Measurements from ENCODE around the gene CRISPLD2. TPM values are rescaled to one million over a fixed set of nuclear protein-coding genes. Genes with fewer than 3 reads are reported as not detected.

The CRISPLD2 gene
- total RNA-seq, 1 donor = 0.99 TPM

DNA sequence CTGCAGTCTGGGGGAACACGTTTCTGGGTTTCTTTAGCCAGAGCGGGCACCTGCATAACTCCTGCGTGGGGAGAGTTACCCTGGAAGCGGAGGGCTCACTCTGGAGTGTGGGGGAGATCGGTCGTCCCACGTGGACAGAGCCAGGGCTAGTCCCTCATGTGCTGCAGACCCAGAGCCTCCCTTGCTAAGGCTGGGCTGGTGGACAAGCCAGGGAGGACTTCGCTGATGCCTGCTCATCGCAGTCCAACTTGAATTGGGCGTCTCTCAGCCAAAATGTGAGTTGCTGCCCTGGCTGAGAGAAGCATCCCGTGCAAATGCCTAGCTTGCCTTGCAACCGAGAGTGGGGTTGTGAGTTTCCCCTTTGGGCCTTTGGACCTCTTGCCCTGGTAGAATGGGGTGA is 986 bp downstream of the CRISPLD2 start:
- H3K4me3 ChIP-seq (ENCODE audit: low read depth, low read length) = peak overlapping the region; percentile 72
- TF ChIP-seq CTCF (IDR thresholded peaks at IDR 0.05; ENCODE audit: insufficient read depth, low read length) = no peak
- DNase-seq (ENCODE audit: low read depth) = no peak

GRCh38 chr16:84821179-84821578 is 1.4 kb downstream of the CRISPLD2 start:
- no peak for TF ChIP-seq CTCF (IDR thresholded peaks at IDR 0.05; ENCODE audit: insufficient read depth, low read length)
- no peak for DNase-seq (ENCODE audit: low read depth)
- H3K4me3 ChIP-seq (ENCODE audit: low read depth, low read length) = peak overlapping the region; percentile 72

DNA sequence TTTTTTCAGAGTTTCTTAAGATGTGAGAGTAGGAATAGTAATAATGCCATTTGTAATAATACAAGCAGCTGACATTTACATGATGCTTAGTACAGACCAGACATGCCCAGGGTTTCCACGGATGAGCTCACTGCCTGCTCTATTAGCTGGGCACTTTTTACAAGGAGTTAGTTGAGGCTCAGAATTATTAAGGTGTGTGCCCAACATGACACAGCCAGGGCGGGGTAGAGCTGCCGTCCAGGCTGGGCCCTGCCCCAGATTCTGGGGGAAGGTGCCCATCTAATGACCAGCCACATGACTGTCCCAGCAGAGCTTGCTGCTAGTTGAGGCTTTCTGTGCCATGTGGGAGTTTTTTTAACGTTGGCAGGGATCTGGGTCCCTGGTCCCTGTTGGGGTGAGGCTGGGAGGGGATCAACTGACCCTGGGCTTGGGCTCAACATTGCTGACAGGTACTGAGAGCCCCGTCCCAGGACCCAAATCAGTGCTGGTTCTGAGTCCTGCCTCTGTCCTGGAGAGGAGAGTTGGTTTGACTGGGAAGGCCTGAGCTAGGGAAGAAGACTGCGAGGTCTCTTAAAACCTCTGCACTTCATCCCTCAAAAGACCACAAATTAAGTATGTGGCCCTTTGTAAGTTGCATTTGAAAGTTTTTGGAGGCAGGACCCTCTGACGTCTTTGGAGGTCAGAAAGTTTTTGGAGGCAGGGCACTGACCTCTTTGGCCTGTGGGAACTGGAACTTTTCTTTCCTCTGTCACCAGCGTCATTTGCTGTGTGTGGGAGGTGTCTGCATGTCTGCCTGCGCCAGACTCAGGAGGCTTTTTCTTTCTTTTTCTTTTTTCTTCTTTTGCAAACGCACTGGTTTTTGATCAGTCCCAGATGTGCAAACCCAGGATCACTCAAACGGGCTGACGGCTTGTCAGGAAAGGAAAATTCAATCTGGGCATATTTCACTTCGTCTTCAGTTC is 2.2 kb downstream of the CRISPLD2 start:
- no peak for TF ChIP-seq CTCF (IDR thresholded peaks at IDR 0.05; ENCODE audit: insufficient read depth, low read length)
- no peak overlapping the region for H3K4me3 ChIP-seq (ENCODE audit: low read depth, low read length)
- DNase-seq (ENCODE audit: low read depth) = peak; percentile 60

GRCh38 chr16:84822990-84823389 is 3.2 kb downstream of the CRISPLD2 start:
- no peak overlapping the region for H3K4me3 ChIP-seq (ENCODE audit: low read depth, low read length)
- DNase-seq (ENCODE audit: low read depth) = no peak
- TF ChIP-seq CTCF (IDR thresholded peaks at IDR 0.05; ENCODE audit: insufficient read depth, low read length) = no peak

- no peak overlapping the region for H3K4me3 ChIP-seq (ENCODE audit: low read depth, low read length)
- DNase-seq (ENCODE audit: low read depth) = peak; percentile 94
- no peak for TF ChIP-seq CTCF (IDR thresholded peaks at IDR 0.05; ENCODE audit: insufficient read depth, low read length)
These were observed 3.7 kb downstream of the CRISPLD2 start for GRCh38 chr16:84823484-84823883.

DNA sequence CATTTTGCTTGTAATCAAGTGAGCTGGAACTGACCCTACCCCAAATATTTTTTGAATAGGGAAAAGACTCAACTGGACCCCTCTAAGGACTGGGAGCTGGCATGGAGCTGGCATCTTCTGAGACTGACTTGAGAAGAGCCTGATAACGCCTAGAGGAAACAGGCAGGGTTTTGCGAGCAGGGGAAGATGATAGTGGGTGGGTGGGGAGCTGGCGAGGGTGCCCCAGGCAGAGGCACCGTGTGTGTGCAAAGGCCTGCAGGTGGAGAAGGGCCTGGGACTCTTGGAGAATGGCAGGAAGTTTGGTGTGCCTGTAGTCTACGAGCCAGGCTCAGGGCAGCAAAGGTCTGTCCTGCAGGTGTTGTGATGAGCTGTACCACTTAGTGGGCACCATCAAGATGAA is 4.1 kb downstream of the CRISPLD2 start:
- H3K4me3 ChIP-seq (ENCODE audit: low read depth, low read length) = no peak overlapping the region

More for the DNA sequence above, 4.1 kb downstream of the CRISPLD2 start:
- TF ChIP-seq CTCF (IDR thresholded peaks at IDR 0.05; ENCODE audit: insufficient read depth, low read length) = no peak
- DNase-seq (ENCODE audit: low read depth) = no peak
